GM12872 (cell line): ENCODE data around the gene MYRF.

Experiments used
- CTCF ChIP-seq: IDR thresholded peaks from 3 replicates; pipeline ENCODE4 v1.5.1; 2011; ENCODE audit warnings: low read depth, mild to moderate bottlenecking, low read length, moderate library complexity; ENCODE audit not compliant: insufficient read depth

The MYRF gene

GRCh38 chr11:61756452-61757212, 4.2 kb downstream of the MYRF start:
- TF ChIP-seq CTCF: no peak

DNA sequence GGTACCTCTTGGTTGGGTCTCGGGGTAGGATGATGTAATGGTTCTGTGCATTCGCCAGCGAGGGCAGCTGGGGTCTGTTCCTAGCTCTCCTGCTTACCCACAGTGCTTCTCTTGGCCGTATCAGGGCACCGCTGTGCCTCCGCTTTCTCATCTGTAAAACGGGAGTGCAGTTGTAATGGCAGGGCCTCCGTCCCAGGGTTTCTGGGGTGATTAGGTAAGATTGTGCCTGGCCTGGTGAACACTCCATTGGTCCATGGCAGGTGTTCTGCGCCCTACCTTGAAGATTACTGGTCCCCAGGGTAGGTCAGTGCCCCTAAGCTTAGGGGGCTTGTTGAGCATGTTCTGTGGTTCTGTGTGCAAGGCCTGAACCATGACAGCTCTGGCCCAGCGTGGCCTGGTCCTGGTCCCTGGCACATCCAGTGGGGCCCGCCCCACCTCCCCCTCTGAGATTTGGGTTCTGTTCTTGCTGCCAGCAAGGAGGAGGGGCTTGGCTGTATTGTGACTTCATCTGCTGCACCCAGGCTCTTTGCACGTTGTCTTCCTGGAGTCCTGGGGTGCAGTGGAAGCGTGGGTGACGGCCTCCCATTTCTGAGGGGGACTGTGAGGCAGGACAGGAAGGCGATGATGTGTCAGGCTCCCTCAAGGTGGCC, 4.9 kb downstream of the MYRF start:
- TF ChIP-seq CTCF: no peak

DNA sequence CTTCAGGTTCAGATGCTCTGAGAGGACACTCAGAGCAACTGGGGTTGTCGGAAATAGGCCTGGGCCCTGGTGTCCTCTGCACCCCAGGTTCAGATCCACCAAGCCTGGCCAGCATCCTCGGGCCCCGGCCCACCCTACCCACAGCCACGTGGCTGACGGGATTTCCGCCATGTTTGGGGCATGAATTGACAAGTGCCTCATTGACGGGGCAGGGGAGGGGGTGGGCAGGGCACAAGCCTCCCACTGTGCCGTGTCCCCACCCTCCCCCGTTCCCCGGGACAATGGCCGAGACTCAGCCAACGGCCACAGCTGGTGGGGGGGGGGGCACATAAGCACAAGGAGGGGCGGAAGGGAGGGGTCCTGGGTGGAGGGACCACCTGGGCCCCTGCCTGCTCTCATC, 8.5 kb downstream of the MYRF start:
- TF ChIP-seq CTCF: no peak

- no peak for TF ChIP-seq CTCF
These were observed 9.2 kb downstream of the MYRF start for GRCh38 chr11:61761440-61762222.

- no peak for TF ChIP-seq CTCF
These were observed 9.8 kb downstream of the MYRF start for GRCh38 chr11:61762223-61762615.

- TF ChIP-seq CTCF: no peak
These were observed 10.4 kb downstream of the MYRF start for GRCh38 chr11:61762798-61763197.

DNA sequence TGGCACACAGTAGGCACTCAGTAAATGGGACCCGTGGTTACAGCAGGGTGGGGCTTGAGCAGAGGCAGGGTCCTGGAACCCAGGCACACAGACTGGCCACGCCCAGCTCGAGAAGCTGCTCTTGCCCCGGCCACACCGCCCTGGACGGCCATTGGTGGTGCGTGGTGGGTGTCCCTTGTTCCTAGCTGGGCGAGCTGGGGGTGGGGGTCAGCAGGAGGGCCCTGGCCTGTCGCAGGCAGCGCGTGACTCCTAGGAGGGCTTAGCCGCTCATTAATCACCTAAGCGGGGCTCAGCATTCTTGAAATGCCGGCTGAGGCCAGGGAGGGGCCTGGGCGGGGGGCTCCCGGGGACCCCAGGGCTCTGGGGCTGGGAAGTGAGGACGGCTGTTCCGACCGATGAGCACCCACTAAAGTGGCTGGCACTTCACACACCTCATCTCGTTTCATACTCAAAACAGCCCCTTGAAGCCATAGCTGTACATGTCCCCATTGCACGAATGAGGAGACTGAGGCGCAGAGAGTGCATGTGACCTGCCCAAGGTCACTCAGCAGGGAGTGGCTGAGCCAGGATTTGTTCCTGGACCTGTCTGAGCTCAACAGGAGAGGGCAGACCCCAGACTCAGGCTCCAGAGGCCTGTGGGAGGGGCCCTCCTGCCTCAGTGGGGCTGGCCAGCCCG, 11.6 kb downstream of the MYRF start:
- no peak for TF ChIP-seq CTCF
